Stimulated activated CD4-positive, alpha-beta T cell treated with anti-CD3 and anti-CD28 coated beads, Interleukin-15, amount 100 ng/mL, for 1 hour (primary cell): ENCODE measurements around the gene TUFT1.
A peak's percentile ranks its signal among the peaks of the same experiment; 100 is the strongest.

Source experiments
- DNase-seq, 2 donors: peaks; one replicate each; pipeline ENCODE4 v3.0.0-alpha.2; 2020; ENCODE audit warnings: low read depth in 1 of 2, low spot score in 1 of 2

Gene TUFT1, protein sequence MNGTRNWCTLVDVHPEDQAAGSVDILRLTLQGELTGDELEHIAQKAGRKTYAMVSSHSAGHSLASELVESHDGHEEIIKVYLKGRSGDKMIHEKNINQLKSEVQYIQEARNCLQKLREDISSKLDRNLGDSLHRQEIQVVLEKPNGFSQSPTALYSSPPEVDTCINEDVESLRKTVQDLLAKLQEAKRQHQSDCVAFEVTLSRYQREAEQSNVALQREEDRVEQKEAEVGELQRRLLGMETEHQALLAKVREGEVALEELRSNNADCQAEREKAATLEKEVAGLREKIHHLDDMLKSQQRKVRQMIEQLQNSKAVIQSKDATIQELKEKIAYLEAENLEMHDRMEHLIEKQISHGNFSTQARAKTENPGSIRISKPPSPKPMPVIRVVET

GRCh38 chr1:151540021-151540981 is at the start of gene TUFT1:
TSS of gene TUFT1 (plus strand) at chr1:151540309. CDS start at chr1:151540367, 58 bp downstream.
- peak; percentile 86 to 87 for DNase-seq

DNA sequence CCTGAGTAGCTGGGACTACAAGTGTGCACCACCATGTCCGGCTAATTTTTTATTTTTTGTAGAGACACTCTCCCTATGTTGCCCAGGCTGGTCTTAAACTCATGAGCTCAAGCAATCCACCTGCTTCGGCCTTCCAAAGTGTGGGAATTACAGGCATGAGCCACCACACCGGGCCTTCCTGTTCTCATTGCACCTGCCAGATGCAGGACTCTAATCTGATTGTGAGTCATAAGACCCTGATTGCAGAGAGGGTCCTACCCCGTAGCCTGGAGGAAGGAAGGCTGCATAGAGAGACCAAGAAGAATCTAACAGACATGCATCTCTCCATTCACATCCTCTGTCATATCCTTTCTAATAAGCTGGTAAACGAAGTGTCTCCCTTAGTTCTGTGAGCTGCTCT is 48.5 kb upstream of the TUFT1 start:
- no peak for DNase-seq

DNA sequence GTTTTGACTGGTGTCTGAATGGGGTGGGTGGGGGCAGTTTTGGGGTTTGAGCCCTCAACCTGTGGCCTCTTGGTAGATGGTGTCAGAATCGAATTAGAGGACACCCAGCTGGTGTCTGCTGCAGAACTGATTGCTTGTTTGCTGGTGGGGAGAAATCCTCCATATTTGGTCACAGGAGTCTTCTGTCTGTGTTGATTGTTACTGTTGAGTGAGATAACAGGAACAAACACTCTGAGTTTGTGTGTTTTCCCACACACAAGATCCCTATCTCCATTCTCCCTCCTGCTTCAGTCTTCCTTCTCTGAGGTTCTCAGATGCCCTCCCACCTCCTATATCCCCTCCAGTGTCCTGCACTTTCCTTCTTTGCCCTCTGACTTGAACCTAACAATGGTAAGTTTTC is 48.0 kb upstream of the TUFT1 start:
- no peak for DNase-seq

GRCh38 chr1:151493042-151493441 is 47.1 kb upstream of the TUFT1 start:
- no peak for DNase-seq

DNA sequence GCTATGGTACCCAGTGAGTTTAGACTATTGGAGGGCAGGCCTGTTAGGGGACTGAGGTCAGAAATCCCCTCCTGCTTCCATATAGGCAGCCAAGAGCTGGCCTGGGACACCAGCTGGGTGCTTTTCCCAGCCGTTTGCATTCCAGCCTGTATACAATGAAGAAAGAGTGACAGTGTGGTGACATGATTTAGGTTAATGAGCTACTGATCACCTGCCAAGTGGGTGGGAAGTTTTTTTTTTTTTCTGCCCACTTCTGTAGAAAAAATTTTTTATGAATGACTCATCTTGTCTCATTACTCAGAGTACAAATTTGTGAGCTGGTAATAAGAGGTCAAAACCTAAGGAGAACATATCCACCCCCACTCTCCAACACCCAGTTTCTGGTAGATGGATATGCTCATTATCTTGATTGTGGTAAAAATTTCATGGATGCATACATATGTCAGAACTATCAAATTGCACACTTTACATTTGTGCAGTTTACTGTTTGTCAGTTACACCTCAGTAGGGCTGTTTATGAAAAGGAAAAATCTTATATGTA is 45.3 kb upstream of the TUFT1 start:
- DNase-seq = no peak

GRCh38 chr1:151495316-151495715 is 44.8 kb upstream of the TUFT1 start:
- DNase-seq = no peak

DNA sequence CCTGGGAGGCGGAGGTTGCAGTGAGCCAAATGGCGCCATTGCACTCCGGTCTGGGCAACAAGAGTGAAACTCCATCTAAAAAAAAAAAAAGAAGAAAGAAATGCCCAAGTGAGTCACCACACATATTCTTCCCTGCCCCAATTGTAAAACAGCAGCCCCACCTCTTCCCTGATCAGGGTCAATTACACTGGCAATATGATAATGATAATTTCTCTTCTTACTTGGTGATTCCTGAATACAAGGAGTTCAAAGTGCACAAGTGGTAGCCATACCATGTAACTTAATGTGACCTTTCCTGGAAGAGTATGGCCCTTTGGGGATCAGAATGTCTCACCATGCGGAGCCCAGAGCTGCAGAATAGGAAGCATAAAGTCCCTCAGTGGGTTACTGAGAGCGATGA is 40.7 kb upstream of the TUFT1 start:
- DNase-seq = no peak

DNA sequence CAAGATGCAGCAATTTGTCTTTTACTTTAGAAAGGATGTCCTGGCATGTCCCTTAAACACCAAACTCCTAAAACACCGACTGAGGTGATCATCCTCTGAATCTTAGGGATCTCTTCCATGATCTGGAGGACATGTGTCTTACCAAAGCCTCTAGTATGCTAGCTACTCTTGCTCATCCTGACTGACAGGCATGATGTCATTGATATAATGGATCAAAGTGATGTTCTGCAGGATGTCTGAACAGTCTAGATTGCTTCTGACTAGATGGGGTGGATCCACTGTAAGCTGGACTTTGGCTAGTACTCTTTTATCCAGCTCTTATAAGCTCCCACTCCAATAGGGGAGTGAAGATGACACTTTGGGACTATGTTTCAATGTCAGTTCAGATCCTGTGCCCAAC is 40.2 kb upstream of the TUFT1 start:
- no peak for DNase-seq

DNA sequence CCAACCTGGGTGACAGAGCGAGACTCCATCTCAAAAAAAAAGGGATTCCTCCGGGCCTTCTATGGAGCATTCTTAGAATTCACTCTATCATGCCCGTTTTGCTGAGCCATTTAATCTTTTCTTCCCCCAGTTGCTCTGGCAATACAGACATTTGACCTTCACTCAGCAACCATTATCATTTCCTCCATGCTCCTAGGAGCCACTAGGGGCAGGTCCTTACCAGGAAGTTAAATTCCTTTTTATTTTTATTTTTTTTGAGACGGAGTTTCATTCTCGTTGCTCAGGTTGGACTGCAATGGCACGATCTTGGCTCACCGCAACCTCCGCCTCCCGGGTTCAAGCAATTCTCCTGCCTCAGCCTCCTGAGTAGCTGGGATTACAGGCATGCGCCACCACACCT is 38.6 kb upstream of the TUFT1 start:
- no peak for DNase-seq

DNA sequence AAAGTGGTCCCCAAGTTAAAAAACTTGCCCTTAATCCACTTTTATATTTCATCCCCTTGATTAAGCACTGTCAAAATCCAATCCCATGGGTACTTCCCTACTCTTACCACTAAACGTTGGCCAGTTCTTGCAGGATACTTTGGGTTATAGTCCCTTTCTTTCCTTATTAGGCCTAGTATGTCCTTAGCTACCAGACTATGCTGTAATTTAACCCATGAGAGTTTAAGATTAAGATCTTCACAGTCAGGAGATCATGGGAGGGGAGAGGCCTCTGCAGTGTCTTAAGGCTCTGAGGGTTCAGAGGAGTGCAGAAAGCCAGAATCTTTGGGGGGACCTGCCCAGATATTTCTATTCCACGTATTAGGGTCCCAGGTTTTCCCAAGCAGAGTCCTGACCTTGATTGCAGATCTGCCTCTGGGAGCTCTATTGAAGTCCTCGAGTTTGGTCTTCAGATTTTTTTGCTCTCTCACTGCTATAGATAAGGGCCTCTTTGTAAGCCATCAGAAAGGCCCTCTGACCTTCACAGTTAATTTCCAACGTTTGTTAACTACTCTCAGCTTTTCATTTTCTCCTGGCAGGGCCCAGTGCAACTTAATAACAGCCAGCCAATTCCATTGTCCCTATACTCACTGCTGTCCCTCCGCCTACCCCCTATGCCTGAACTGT is 37.9 kb upstream of the TUFT1 start:
- DNase-seq = no peak

DNA sequence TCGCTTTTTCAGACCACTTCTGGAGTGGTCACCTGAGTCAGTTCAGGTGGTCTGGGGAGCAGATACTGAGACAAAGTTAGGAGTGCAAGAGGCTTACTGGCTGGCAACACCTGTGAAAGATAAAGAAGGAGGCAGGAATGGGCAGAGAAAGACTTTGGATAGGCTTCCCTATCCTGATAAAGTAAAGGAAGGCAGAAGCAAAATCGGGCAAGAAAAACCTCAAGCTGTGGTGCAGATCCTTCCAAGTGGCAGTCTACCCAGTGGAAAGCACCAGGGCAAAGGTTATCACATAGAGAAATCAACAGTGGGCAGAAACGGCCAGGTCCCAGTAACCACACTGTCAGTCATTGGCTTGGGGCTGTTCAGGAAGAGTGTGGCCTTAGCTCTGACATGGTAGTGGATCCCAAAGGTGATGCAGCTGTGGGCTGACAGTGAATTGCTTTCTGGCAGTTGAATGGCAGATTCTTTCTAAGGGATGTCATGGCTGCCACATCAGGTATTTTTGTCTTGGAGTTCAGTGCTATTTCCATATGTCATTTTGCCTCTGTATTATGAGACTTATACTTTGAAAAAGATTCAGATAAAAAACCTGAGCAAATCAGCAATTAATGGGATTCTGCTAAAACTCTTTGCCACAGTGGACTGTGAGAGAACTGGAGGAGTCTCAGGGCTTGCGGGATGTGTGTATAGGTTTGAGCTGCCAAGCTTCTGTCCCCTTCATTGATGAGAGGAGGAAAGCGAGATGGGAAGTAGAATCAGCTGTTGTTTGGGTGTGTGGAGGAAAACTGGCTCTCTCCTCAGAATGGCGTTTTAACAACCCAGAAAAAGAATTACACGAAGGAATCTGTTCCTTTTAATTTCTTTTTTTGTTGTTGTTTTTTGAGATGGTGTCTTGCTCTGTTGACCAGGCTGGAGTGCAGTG is 37.0 kb upstream of the TUFT1 start:
- no peak for DNase-seq

DNA sequence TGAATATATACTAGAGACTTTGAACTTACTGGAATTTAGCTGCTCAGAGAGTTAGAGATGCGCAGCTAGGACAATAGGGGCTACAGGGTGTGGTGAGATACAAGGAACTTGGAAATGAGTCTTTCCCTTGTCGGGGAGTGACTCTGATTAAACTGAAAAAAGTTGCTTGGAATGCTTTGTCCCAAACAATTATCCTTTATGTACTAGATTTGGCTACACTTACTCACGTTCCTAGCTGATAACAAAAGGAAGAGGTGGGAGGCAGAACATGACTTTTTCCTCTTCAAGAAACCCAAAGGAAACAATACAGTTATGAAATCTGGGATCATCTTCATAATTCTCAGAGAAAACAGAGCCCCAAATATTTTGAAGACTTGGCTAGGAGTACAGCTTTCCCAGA is 35.9 kb upstream of the TUFT1 start:
- DNase-seq = no peak

DNA sequence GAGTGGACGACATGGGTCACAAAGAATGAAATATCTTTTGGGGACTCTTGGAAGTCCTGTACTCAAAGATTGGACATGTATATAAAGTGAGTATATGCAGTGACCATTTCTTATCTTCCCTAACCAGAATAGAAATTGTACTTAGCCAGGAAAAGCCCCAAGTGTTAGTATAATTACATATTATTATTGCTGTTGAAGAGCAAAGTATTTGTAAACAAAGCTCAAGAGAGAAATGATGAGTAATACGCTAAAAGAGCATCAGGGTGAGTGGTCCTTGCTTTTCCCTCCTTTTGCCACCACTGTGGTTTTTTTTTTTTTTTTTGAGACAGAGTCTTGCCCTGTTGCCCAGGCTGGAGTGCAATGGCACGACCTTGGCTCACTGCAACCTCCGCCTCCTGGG is 35.4 kb upstream of the TUFT1 start:
- no peak for DNase-seq

GRCh38 chr1:151508833-151509232 is 31.3 kb upstream of the TUFT1 start:
- DNase-seq = no peak

DNA sequence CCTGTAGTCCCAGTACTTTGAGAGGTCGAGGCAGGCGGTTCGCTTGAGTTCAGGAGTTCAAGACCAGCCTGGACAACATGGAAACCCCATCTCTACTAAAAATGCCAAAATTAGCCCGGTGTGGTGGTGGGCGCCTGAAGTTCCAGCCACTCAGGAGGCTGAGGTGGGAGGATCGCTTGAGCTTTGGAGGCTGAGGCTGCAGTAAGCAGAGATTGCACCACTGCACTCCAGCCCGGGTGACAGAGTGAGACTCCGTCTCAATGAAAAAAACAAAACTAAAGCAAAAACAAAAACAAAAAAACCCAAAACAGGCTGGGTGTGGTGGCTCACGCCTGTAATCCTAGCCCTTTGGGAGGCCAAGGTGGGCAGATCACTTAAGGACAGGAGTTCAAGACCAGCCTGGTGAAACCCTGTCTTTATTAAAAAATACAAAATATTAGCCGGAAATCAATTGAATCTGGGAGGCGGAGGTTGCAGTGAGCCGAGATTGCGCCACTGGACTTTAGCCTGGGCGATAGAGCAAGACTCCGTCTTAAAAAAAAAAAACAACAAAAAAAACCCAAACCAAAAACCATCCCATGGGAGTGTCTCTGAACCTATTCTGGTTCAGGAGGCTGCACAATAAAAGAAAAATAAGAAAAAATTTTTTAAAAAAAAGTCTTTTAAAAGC is 30.6 kb upstream of the TUFT1 start:
- DNase-seq = no peak

- DNase-seq = no peak
Measured at GRCh38 chr1:151510020-151510405, 30.1 kb upstream of the TUFT1 start.

- no peak for DNase-seq
Measured at GRCh38 chr1:151510614-151510956, 29.5 kb upstream of the TUFT1 start.

GRCh38 chr1:151510957-151511635 is 29.0 kb upstream of the TUFT1 start, which contains the start of gene CGN:
TSS of gene CGN (plus strand) at chr1:151511387. CDS start at chr1:151518520, 7,133 bp downstream.
- DNase-seq = peak; percentile 73 to 77

GRCh38 chr1:151511636-151512215 is 28.4 kb upstream of the TUFT1 start:
- peak in 1 of 2 donors; percentile 9 for DNase-seq
